Loucy (cell line): ENCODE data around the gene RNF135.

Source experiments
- CTCF ChIP-seq: fragments of 200-600 bp; sonication (generic); conservative IDR thresholded peaks from 2 replicates; pipeline ENCODE4 v1.5.1; 2014; ENCODE audit warnings: mild to moderate bottlenecking, antibody characterized with exemption, low read length
- EZH2phosphoT487 ChIP-seq: fragments of 200-600 bp; IDR thresholded peaks from 2 replicates; pipeline ENCODE4 v1.6.1; 2018; ENCODE audit warnings: antibody characterized with exemption, mild to moderate bottlenecking, moderate library complexity, borderline replicate concordance

- TF ChIP-seq CTCF (peak; percentile 21; the same call in 1 of the 2 replicates), EZH2phosphoT487 (no peak)
Observed at GRCh38 chr17:31015639-31016038, 44.8 kb downstream of the RNF135 start.
